Lung (tissue), 12 donors: ENCODE results near the gene TTC7B. TPM values are rescaled to one million over a fixed set of nuclear protein-coding genes. Genes with fewer than 3 reads are reported as not detected.
A peak's percentile ranks its signal among the peaks of the same experiment; 100 is the strongest.

Experiments
- ATAC-seq: fragments of 200-7000 bp; cut with Tn5 transposase; one replicate; pipeline ENCODE4 v1.9.1; 2020; ENCODE audit warnings: moderate number of reproducible peaks; ENCODE audit not compliant: insufficient read depth, low FRiP score
- DNase-seq, 3 donors: peaks; one replicate each; pipeline ENCODE4 v3.0.0-alpha.2; 2013 to 2017
- H3K27ac ChIP-seq, 2 donors: one replicate each; pipeline ENCODE4 v1.5.1; 2013; ENCODE audit warnings: mild to moderate bottlenecking in 2 of 2, moderate library complexity in 2 of 2, control low read depth in 1 of 2, inconsistent platforms in 1 of 2, low read depth in 1 of 2, low read length in 1 of 2
- H3K27me3 ChIP-seq, 3 donors: one replicate each; pipeline ENCODE4 v1.5.1; 2013; ENCODE audit warnings: low read length in 2 of 3; ENCODE audit not compliant: control insufficient read depth in 3 of 3, insufficient read depth in 3 of 3
- H3K36me3 ChIP-seq, 4 donors: one replicate each; pipeline ENCODE4 v1.5.1; 2013; ENCODE audit warnings: low read length in 4 of 4, mild to moderate bottlenecking in 1 of 4, moderate library complexity in 1 of 4; ENCODE audit not compliant: control insufficient read depth in 4 of 4, insufficient read depth in 4 of 4
- H3K4me1 ChIP-seq, 5 donors: one replicate each; pipeline ENCODE4 v1.5.1; 2013; ENCODE audit warnings: low read length in 5 of 5, mild to moderate bottlenecking in 2 of 5, moderate library complexity in 1 of 5; ENCODE audit not compliant: control insufficient read depth in 5 of 5, insufficient read depth in 5 of 5
- H3K4me3 ChIP-seq: one replicate; pipeline ENCODE4 v1.5.1; 2013; ENCODE audit warnings: mild to moderate bottlenecking, control low read depth, moderate library complexity
- H3K9ac ChIP-seq, 2 donors: one replicate each; pipeline ENCODE4 v1.5.1; 2013; ENCODE audit warnings: low read length in 2 of 2, control low read depth in 1 of 2; ENCODE audit not compliant: insufficient read depth in 1 of 2
- H3K9me3 ChIP-seq, 4 donors: one replicate each; pipeline ENCODE4 v1.5.1; 2013; ENCODE audit warnings: low read length in 3 of 4, mild to moderate bottlenecking in 1 of 4, moderate library complexity in 1 of 4; ENCODE audit not compliant: control insufficient read depth in 4 of 4, insufficient read depth in 3 of 4
- CTCF ChIP-seq: IDR thresholded peaks from 2 replicates; pipeline ENCODE4 v1.5.1; 2012; ENCODE audit warnings: mild to moderate bottlenecking; ENCODE audit errors: control extremely low read depth, extremely low read depth
- WGBS, 2 donors: extraction: QIAGEN DNeasy Blood & Tissue Kit; methylation state at CpG; one replicate each; pipeline ENCODE4 v1.1.7; 2013; 5-methylcytosine and 5-hydroxymethylcytosine counted together
- polyA plus RNA-seq, 2 donors: library from polyadenylated mRNA; stranded (reverse); fragments of 200-250 nt; gene quantifications; one replicate each; pipeline ENCODE4 v1.2.1, GENCODE V29; 2013
- total RNA-seq, 2 donors: library from RNA; depleted of rRNA in 1 of 2; stranded (reverse); fragments of >200 nt in 1 of 2; gene quantifications; one replicate each; pipeline ENCODE4 v1.2.1, GENCODE V29; 2014 to 2021
- donor health status: control.
- donor health status: control.
- donor health status: Bipolar disorder and iron deficiency.
- donor health status: healthy.
- donor health status: DM: yes; HTN: yes; CAD: no.

Gene TTC7B
- total and polyA plus RNA-seq, 4 donors: 11.0 to 39.6 (median 23.0) TPM

DNA sequence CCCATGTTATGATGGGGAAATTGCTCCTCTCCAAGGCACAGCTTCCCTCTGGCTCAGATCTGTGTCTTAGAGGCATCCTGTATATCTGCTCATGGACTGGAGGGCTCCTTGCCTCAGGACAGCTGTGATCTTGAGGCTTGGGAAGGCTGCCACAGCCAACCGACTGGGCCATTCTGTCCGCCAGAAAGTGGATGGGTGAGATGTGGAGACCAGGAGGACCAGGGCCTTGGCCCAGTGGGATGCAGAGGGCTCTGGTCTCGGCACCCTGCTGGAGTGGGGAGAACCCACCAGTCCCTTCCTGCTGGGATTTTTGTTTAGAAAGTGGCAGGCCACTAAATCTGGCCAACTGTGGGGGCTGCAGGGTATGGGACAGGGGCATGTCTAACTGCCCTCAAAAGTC, 270.8 kb downstream of the TTC7B start:
- Histone ChIP-seq H3K9ac (no peak overlapping the region), H3K27me3 (no peaks in the 10 kb centered on the region), H3K9me3 (peaks cover 0 to 3% (median 0%) of the 10 kb centered on the region in 4 donors), H3K4me3 (no peak overlapping the region), H3K27ac (peak overlapping the region in 1 of 2 donors; percentile 56), H3K36me3 (peaks cover 0 to 8% (median under 1%) of the 10 kb centered on the region in 4 donors), H3K4me1 (peaks cover 0 to 21% (median 11%) of the 10 kb centered on the region in 5 donors)
- DNase-seq (no peak), ATAC-seq (no peak)
- TF ChIP-seq CTCF: no peak
- 92 to 100% methylated on average over 3 of the region's 3 CpGs for WGBS, 2 donors

DNA sequence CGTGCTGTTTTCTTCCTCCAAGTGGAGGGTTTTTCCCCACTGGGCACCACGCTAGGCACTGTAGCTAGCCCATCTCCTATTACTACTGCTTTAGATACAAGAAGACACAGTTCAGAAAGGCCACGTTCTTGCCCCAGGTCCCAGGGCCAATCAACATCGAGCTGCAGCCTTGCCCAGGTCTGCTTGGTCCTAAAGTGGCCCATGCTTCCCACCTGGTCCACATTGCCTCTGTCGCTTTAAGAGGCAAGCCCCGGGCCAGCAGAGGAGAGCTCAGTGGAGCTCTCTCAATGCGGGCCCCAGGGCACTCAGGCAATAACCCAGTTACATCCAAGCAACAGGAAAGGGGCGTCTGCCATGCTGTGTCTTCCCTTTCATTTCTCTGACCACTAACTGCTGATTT, 271.3 kb downstream of the TTC7B start:
- Histone ChIP-seq H3K9me3 (no peaks in the 10 kb centered on the region), H3K4me1 (peaks cover 0 to 21% (median 11%) of the 10 kb centered on the region in 5 donors), H3K27ac (peak overlapping the region in 1 of 2 donors; percentile 56), H3K9ac (no peak overlapping the region), H3K4me3 (no peak overlapping the region), H3K27me3 (no peaks in the 10 kb centered on the region), H3K36me3 (peaks cover 0 to 9% (median under 1%) of the 10 kb centered on the region in 4 donors)
- no peak for TF ChIP-seq CTCF
- WGBS, 2 donors: 86 to 89% methylated on average over 8 of the region's 8 CpGs
- DNase-seq (no peak), ATAC-seq (no peak)

DNA sequence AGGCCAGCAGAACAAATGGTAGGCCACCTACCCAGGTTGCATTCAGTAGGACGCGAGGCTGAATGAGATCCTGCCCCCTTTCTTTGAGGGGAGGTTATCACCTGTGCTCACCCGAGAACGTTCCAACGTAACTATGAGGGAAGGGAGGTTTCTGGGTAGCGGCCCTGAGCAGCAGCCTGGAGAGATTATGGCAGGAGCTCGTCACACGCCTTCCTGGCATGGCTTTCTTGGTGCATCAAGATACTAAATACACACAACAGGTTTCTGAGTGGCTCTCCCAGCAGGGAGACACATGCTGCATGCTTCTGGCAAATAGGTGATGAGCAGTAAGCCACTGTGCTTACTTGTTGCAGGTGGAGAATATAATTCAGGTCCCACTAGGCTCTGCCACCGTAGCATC, 271.7 kb downstream of the TTC7B start:
- Histone ChIP-seq H3K9ac (no peak overlapping the region), H3K27me3 (no peaks in the 10 kb centered on the region), H3K9me3 (no peaks in the 10 kb centered on the region), H3K36me3 (peaks cover 0 to 13% (median 1%) of the 10 kb centered on the region in 4 donors), H3K4me3 (no peak overlapping the region), H3K4me1 (peaks cover 0 to 21% (median 11%) of the 10 kb centered on the region in 5 donors), H3K27ac (no peak overlapping the region)
- 96 to 97% methylated on average over 9 of the region's 9 CpGs for WGBS, 2 donors
- no peak for TF ChIP-seq CTCF
- no peak for ATAC-seq
- DNase-seq: no peak

DNA sequence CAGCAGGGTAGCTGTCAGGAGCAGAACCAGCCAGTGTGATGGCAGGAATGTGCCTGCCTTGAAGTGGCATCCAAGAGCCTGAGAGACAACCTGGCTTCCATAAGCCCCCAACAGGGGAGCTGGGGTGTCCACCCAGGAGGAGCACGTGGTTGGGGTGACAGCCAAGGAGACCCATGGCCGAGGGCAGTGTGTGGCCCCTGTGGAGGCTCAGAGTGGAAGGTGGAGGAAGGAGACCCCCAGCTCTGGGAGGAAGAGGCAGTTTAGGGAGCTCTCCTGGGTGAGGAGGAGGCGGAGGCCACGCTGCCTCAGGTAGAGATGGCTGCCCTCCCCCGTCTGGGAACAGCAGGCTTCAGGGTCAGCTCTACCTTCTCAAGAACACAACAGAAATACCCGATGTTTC, 272.4 kb downstream of the TTC7B start:
- DNase-seq: no peak
- Histone ChIP-seq H3K27ac (no peak overlapping the region), H3K9me3 (no peaks in the 10 kb centered on the region), H3K4me1 (peaks cover 0 to 21% (median 11%) of the 10 kb centered on the region in 5 donors), H3K4me3 (no peak overlapping the region), H3K36me3 (peaks cover 0 to 13% (median 3%) of the 10 kb centered on the region in 4 donors), H3K9ac (no peak overlapping the region), H3K27me3 (no peaks in the 10 kb centered on the region)
- TF ChIP-seq CTCF: no peak
- 92 to 93% methylated on average over 6 of the region's 6 CpGs for WGBS, 2 donors
- ATAC-seq: no peak
